Mucosa of descending colon (tissue), 3 donors: ENCODE measurements around the gene TANC1. TPM values are rescaled to one million over a fixed set of nuclear protein-coding genes. Genes with fewer than 3 reads are reported as not detected.

Experiments
- ATAC-seq: fragments of 200-7000 bp; cut with Tn5 transposase; one replicate; pipeline ENCODE4 v1.9.1; 2020; ENCODE audit warnings: mild to moderate bottlenecking, moderate library complexity
- DNase-seq, 3 donors: peaks; one replicate each; pipeline ENCODE4 v3.0.0-alpha.2; 2020
- H3K36me3 ChIP-seq: fragments of 200-600 bp; one replicate; pipeline ENCODE4 v1.8.0; 2021; ENCODE audit warnings: low read depth, mild to moderate bottlenecking
- H3K4me1 ChIP-seq: fragments of 200-600 bp; one replicate; pipeline ENCODE4 v1.8.0; 2021; ENCODE audit warnings: low read depth, mild to moderate bottlenecking
- H3K4me3 ChIP-seq: fragments of 200-600 bp; one replicate; pipeline ENCODE4 v1.8.0; 2021; ENCODE audit warnings: mild to moderate bottlenecking
- H3K9me3 ChIP-seq: fragments of 200-600 bp; one replicate; pipeline ENCODE4 v1.8.0; 2021; ENCODE audit warnings: mild to moderate bottlenecking
- intact Hi-C, 2 donors: fragments of 100-400 bp; cut with DNase I in 1 of 2; cut with micrococcal nuclease in 1 of 2; formaldehyde crosslinking; loops; one replicate each; pipeline versions ENCODE4 v1.11.0 to v1.11.1; 2022; cut with DNase I, micrococcal nuclease
- total RNA-seq, 3 donors: library from RNA; stranded (reverse); fragmentation: NEBNext Ultra II Directional in 2 of 3; extraction: Animal tissue kit (Norgen Biotek cat#: 25700) in 2 of 3; gene quantifications; one replicate each; pipeline versions ENCODE4 v1.2.1 to v1.2.4, GENCODE V29; 2021 to 2023
- TF ChIP-seq, protein P1 (sequence below): fragments of 200-600 bp; IDR thresholded peaks from one replicate; pipeline ENCODE4 v1.8.0; 2022; ENCODE audit warnings: antibody characterized with exemption, mild to moderate bottlenecking
- donor health status: DM: no; HTN: no; CAD: no; lungs with moderate emphysema.
- donor health status: DM: no; HTN: no; CAD: no.
- donor health status: DM: no; HTN: yes; CAD: no.

Gene TANC1
- total RNA-seq, 3 donors from 2014 or later: 30.7 to 55.5 (median 41.0) TPM

DNA sequence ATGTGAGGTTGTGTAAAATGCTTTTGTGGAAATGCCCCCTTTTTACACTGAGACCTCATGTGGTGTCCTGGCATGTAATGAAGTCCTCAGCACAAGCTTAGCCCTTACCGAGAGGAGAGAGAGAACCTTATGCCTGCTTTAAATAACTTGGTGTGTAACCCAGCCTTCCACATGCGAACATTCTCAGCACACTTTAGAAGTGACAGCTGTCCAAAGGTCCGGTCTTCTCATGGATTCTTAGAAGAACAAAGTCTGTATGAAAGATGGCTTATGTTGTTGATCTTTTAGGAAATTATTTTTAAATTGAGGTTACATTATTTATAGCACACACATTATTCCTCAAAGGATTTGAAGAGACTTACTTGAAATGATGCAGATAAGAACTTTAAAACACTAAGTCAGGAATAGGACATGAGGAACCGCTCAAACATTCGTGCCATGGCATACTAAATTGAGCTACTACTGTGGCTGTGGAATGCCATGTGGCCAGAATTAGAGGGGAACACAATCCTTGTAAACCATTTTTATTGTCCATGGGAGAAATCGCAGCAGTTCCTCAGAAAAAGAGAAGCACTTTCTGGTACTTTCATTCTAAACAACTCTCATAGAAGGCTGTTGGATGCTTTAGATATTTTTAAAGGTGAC, 238.4 kb downstream of the TANC1 start:
- H3K4me3 ChIP-seq: no peak overlapping the region
- intact Hi-C loops: no loop called here
- no peaks in the 10 kb centered on the region for H3K36me3 ChIP-seq
- no peaks in the 10 kb centered on the region for H3K9me3 ChIP-seq
- no peaks in the 10 kb centered on the region for H3K4me1 ChIP-seq
- ATAC-seq: no peak
- TF ChIP-seq, protein P1, sequence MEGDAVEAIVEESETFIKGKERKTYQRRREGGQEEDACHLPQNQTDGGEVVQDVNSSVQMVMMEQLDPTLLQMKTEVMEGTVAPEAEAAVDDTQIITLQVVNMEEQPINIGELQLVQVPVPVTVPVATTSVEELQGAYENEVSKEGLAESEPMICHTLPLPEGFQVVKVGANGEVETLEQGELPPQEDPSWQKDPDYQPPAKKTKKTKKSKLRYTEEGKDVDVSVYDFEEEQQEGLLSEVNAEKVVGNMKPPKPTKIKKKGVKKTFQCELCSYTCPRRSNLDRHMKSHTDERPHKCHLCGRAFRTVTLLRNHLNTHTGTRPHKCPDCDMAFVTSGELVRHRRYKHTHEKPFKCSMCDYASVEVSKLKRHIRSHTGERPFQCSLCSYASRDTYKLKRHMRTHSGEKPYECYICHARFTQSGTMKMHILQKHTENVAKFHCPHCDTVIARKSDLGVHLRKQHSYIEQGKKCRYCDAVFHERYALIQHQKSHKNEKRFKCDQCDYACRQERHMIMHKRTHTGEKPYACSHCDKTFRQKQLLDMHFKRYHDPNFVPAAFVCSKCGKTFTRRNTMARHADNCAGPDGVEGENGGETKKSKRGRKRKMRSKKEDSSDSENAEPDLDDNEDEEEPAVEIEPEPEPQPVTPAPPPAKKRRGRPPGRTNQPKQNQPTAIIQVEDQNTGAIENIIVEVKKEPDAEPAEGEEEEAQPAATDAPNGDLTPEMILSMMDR: no peak
- no peak for DNase-seq

DNA sequence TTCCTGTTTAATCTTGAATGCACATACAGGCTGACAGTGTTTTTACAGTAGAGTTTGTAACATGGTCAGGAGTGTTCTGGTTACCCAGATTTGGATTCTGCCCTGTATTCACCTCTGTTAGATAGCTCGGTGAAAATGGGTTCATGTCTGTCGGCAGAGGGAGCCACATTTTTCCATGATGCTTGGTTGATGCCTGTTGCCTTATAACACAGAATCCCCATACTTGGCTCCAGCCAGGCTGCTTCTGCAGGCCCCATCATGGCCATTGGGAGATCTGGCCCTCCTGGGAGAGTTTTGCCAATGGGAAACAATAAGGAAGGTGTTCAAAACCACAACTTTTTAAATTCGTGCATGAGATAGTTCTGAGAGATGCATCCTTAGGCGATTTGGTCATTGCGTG, 240.0 kb downstream of the TANC1 start:
- Histone ChIP-seq H3K36me3 (no peaks in the 10 kb centered on the region), H3K9me3 (no peaks in the 10 kb centered on the region), H3K4me3 (no peak overlapping the region), H3K4me1 (no peaks in the 10 kb centered on the region)
- intact Hi-C loops: no loop called here
- ATAC-seq (no peak), DNase-seq (no peak)
- TF ChIP-seq, protein P1: no peak

DNA sequence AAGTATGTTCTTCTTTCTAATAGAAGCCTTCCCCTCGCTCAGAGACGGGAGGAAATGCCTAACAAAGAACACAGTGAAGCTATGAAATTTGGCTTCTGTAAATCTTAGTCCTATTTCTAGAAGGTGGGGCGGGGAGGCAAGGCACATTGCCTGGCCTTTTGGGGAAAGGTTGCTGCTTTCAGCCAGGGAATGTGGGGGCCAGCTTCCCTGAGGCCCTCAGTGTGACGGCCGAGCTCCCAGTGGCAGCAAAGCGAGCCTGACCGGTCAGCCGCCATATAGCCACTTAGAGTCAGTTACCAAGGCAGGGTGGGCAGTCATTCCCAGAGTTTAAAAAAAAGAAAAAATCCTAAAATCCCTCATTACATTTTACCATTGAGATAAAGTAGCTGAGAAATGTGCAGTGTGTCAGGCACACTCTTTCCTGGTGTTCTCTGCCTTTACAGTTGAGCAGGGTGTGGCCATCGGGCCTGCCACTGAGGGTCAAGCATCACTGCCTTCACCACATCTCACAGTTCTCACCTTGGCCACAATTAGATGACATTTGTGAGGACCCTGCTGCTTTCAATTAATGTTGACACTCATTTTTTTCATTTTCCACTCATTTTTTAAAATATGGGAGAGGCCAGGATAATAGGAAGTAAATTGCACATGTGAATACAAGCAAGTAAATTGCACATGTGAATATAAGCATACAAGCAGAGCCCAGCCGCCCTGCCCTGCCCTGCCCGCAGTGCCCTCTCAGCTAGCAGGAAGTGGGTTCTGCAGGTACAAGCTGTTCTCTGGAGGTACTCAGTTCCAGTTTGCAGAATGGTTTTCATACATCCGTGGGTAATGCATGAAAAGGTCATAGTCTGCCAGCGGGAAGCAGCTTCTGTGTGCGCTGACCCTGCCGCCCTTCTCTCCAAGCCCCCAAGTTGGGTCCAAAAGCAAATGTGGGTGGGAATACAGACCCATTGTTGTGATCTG, 241.2 kb downstream of the TANC1 start:
- no peaks in the 10 kb centered on the region for H3K9me3 ChIP-seq
- no peaks in the 10 kb centered on the region for H3K36me3 ChIP-seq
- DNase-seq (peak; percentile 40 to 84 (median 59)), ATAC-seq (peak; percentile 93)
- no peaks in the 10 kb centered on the region for H3K4me1 ChIP-seq
- intact Hi-C loops: no loop called here
- TF ChIP-seq, protein P1: no peak
- no peak overlapping the region for H3K4me3 ChIP-seq

DNA sequence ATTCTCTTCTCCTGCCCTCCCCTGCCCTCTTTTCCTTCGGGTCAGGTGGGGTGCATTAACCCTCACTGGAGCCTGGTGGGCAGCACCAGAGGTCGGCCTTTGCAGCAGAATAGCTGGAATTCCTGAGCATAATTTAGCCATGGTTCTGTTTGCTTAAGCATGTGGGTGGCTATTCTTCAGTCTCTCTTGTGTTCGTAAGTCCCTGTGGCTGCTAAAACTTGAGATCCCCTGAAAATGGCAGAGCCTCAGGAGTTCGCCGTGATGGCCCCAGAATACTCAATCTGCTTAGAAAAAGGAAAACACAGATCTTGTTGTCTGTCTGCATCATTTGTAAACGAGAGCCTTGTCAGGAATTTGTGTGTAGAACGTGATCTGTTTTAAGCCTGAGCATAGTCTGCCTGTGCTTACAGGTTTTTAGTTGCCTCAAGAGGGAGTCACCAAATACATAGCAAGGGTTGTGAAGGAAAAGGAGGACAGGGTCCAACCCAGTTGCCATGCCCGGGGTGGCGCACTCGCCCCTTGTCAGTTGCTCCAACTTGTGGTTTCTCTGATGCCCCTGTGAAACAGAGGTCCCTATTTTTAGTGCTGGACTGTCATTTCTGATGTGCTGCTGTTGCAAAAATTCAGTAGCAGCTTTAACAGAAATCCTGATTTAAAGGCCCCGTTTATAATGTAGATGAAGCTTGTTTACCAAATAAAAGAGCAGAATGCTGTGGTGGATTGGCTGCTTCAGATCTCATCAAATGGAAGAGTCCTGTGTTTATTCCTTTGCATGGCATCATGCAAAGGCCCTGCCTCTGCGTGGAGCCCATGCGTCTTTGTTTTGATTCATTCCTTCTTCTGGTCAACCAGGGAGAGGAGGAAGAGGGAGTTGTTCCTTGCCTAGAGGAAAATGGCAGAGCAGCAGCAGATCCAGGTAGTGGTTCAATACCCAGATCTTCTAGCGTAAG, 243.3 kb downstream of the TANC1 start:
- H3K4me3 ChIP-seq: no peak overlapping the region
- no peaks in the 10 kb centered on the region for H3K36me3 ChIP-seq
- no peak for ATAC-seq
- no peak for DNase-seq
- H3K4me1 ChIP-seq: no peaks in the 10 kb centered on the region
- intact Hi-C loops: no loop called here
- H3K9me3 ChIP-seq: no peaks in the 10 kb centered on the region
- TF ChIP-seq, protein P1: no peak

DNA sequence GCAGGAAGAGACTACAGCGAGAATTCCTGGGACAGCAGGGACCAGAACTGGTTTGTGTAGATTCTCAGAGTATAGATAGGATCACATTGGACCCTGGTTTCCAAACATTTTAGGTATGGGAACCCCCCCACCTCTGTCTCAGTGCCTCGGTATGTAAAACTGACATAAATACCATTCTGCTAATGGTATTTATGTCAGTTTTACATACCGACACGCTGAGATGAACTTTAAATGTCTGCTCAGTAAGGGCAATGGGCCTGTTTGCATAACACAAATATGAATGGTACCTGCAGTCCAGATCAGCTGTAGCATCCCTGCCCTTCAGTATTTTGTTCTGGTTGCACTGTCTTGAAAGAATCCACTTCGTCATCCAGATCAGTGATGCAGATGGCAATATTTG, 244.9 kb downstream of the TANC1 start:
- TF ChIP-seq, protein P1: no peak
- H3K36me3 ChIP-seq: no peaks in the 10 kb centered on the region
- DNase-seq (no peak), ATAC-seq (no peak)
- intact Hi-C loops: no loop called here
- H3K9me3 ChIP-seq: no peaks in the 10 kb centered on the region
- H3K4me3 ChIP-seq: no peak overlapping the region
- no peaks in the 10 kb centered on the region for H3K4me1 ChIP-seq
